Stomach (tissue), 4 donors: ENCODE data around the gene C1orf87.

Source experiments
- EP300 ChIP-seq: sonication (generic); formaldehyde crosslinking; IDR thresholded peaks from one replicate; pipeline ENCODE4 v1.6.1; 2017; ENCODE audit warnings: antibody characterized with exemption
- POLR2A ChIP-seq, 4 donors: fragments of 450-650 bp; IDR thresholded peaks; one replicate each; pipeline ENCODE4 v1.6.1; 2016; ENCODE audit warnings: antibody characterized with exemption in 4 of 4, control low read depth in 2 of 4, mild to moderate bottlenecking in 1 of 4, moderate library complexity in 1 of 4
- POLR2AphosphoS5 ChIP-seq, 3 donors: sonication (generic); formaldehyde crosslinking; IDR thresholded peaks; one replicate each; pipeline ENCODE4 v1.6.1; 2016; ENCODE audit warnings: antibody characterized with exemption in 3 of 3
- TF ChIP-seq, protein P1 (sequence below), 7 experiments: fragments of 450-650 bp in 4 of 7; fragments of 200-600 bp in 3 of 7; sonication (generic) in 3 of 7; IDR thresholded peaks; one replicate each; pipeline ENCODE4 v1.5.1; 2016 to 2019; ENCODE audit warnings: antibody characterized with exemption in 7 of 7, control low read depth in 2 of 7, mild to moderate bottlenecking in 1 of 7

DNA sequence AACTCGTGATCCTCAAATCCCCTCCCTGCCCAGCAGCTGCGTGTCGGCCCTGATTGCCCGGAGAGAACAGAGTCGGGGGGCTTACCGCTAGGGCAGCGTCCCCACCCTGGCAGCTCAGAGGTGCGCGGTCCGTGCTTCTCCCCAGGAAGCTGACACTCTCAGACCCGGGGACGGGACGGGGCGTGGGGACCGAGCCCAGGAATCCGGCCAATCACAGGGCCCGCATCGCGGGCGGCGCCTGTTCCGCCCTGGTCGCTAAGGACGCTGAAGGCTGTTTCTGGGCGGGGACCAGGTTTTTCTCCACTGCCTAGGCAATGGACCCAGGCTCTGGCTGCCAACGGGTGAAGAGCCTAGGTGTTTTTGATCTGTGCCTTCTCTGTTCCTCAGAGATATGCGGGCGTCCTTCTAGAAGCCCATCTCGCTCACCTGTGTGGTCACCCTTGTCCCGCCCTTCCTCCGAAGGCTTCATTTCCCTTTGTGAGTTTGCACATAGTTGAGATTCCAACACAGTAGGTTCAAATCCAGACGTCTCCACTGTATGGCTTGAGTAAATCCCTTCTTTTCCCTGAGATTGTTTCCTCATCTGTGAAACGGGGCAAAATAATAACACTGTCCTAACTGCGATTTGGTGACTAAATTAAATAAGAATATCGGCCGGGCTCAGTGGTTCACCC, at the start of gene C1orf87:
- TF ChIP-seq, protein P1, sequence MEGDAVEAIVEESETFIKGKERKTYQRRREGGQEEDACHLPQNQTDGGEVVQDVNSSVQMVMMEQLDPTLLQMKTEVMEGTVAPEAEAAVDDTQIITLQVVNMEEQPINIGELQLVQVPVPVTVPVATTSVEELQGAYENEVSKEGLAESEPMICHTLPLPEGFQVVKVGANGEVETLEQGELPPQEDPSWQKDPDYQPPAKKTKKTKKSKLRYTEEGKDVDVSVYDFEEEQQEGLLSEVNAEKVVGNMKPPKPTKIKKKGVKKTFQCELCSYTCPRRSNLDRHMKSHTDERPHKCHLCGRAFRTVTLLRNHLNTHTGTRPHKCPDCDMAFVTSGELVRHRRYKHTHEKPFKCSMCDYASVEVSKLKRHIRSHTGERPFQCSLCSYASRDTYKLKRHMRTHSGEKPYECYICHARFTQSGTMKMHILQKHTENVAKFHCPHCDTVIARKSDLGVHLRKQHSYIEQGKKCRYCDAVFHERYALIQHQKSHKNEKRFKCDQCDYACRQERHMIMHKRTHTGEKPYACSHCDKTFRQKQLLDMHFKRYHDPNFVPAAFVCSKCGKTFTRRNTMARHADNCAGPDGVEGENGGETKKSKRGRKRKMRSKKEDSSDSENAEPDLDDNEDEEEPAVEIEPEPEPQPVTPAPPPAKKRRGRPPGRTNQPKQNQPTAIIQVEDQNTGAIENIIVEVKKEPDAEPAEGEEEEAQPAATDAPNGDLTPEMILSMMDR (IDR thresholded peaks at IDR 0.05), result no peak
- no peak for TF ChIP-seq POLR2AphosphoS5 (IDR thresholded peaks at IDR 0.05)
- TF ChIP-seq POLR2A (IDR thresholded peaks at IDR 0.05), result no peak
- TF ChIP-seq EP300, result no peak
